ENCODE data around the gene CC2D1B.

Gene CC2D1B

DNA sequence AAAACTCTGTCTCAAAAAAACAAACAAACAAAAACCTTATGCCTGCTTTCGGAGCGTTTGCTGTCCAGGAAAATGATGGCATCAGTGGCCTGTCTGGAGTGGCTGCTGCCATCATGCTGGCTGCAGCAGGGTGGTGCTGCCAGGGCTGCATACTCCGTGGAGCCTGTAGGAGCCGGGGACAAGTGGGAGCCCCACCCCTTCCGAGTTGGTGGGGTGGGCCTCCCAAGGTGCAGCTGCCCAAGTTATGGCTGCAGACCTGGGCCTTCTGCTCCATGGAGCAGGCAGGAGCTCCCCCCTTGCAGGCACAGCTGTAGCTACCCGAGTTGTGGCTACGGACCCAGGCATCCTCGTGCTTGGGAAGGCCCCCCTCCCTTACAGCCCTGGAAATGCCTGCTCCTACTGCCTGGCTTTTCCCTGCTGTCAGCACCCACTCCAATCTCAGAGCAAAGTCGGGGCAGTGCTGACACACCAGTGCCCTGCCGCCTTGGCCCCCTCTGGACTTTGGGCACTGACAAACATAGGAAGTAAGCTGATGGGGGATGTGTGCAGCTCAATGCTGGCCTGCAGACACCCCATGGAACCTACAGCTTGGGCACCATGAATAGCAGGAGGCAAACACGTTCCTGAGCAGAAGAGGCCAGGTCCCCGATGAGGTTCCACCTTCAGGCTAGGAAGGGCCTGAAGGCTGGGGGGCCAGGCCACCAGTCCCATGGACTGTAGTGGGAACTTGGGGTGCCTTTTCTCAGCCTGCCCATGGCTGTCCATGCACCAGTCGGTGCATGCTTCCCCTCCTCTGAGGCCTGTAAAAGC lies 60.4 kb downstream of the CC2D1B start:
- DNase-seq (ENCODE audit: low read depth in 3 of 3) = no peak

All from stimulated activated CD4-positive, alpha-beta T cell treated with anti-CD3 and anti-CD28 coated beads, TNF-alpha, amount 100 ng/mL, for 48 hours (primary cell).